Loucy (cell line): ENCODE data around the gene NELL2.

Experiments
- CTCF ChIP-seq: fragments of 200-600 bp; sonication (generic); conservative IDR thresholded peaks from 2 replicates; pipeline ENCODE4 v1.5.1; 2014; ENCODE audit warnings: mild to moderate bottlenecking, antibody characterized with exemption, low read length
- EZH2phosphoT487 ChIP-seq: fragments of 200-600 bp; IDR thresholded peaks from 2 replicates; pipeline ENCODE4 v1.6.1; 2018; ENCODE audit warnings: antibody characterized with exemption, mild to moderate bottlenecking, moderate library complexity, borderline replicate concordance

- TF ChIP-seq CTCF (no peak), EZH2phosphoT487 (no peak)
Observed at GRCh38 chr12:44749566-44749965, 126.5 kb downstream of the NELL2 start.
